AG09319 (cell line): ENCODE data around the gene SLA2.

Experiments used
- DNase-seq: peaks from one replicate; pipeline ENCODE4 v3.0.0-alpha.2; 2010; ENCODE audit warnings: low read depth; ENCODE audit errors: extremely low read depth
- TF ChIP-seq, protein P1 (sequence below): IDR thresholded peaks from 2 replicates; pipeline ENCODE4 v1.5.1; 2011; ENCODE audit warnings: low read depth, mild to moderate bottlenecking, inconsistent platforms, low read length, moderate library complexity

SLA2 gene

DNA sequence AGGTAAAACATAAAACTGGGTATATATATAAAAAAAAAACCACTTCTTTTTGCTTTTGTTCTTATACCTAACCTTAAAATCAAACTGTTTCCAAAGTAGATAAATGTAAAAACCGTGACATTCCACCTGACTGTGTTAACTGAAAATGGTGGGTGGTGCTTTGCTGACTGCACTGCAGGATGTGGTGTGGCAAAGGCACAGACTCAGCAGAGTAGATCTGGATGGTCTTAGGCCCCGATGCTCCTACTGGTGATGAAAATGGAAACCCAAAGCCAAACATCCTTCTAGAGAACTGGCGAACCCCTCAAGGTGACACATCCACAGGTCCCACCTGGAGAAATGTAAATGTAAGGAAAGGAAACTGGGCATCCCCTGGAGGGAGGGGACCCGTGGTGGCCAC, 63.7 kb downstream of the SLA2 start:
- TF ChIP-seq, protein P1, sequence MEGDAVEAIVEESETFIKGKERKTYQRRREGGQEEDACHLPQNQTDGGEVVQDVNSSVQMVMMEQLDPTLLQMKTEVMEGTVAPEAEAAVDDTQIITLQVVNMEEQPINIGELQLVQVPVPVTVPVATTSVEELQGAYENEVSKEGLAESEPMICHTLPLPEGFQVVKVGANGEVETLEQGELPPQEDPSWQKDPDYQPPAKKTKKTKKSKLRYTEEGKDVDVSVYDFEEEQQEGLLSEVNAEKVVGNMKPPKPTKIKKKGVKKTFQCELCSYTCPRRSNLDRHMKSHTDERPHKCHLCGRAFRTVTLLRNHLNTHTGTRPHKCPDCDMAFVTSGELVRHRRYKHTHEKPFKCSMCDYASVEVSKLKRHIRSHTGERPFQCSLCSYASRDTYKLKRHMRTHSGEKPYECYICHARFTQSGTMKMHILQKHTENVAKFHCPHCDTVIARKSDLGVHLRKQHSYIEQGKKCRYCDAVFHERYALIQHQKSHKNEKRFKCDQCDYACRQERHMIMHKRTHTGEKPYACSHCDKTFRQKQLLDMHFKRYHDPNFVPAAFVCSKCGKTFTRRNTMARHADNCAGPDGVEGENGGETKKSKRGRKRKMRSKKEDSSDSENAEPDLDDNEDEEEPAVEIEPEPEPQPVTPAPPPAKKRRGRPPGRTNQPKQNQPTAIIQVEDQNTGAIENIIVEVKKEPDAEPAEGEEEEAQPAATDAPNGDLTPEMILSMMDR: no peak
- no peak for DNase-seq

DNA sequence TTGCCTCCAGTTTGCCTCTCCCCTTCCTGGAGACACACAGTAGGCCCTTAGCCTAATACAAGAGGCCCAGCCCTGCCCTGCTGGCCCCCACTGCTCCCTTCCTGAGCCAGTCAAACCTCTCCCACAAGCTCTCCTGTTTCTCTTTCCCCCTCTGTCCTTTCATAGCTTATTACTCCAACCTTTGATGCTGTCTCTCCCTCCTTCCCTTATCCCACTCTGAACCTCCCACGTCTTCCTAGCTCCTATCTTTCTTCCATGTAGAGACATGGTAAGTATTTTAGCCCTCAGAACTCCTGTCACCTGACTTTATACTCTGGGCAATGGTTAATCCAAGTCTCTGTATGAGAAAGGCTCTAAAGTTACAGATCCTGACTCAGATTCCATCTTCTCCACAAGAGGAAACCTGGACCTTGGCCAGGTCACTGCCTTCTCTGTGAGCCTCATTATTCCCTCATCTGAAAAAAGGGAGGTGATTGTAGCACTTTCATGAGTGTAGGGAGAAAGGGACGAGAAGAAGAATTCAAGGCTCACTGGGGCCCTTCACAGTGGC, 65.9 kb downstream of the SLA2 start:
- TF ChIP-seq, protein P1: no peak
- DNase-seq: no peak

DNA sequence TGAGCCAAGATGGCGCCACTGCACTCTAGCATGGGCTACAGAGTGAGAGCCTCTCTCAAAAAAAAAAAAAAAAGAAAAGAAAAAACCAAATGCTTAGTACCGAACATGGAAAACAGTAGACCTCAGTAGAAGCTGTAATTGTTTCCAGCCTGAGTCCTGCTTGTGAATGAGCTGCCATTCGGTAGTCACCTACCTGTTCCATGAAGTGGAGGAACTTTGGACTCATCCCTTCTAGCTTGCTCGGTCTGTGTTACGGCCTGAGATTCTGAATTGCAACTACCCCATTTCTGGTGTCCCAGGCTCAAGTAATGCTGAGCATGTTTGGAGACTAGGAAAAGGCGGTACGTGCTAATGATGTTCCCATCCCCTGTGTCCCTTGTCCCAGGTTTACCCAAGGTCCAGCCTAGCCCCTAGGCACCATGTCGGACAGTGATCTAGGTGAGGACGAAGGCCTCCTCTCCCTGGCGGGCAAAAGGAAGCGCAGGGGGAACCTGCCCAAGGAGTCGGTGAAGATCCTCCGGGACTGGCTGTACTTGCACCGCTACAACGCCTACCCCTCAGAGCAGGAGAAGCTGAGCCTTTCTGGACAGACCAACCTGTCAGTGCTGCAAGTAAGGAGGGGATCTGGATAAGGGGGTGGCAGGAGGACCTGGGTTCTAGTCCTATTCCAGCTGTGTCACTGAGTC, 67.5 kb downstream of the SLA2 start:
- TF ChIP-seq, protein P1: no peak
- DNase-seq: no peak

DNA sequence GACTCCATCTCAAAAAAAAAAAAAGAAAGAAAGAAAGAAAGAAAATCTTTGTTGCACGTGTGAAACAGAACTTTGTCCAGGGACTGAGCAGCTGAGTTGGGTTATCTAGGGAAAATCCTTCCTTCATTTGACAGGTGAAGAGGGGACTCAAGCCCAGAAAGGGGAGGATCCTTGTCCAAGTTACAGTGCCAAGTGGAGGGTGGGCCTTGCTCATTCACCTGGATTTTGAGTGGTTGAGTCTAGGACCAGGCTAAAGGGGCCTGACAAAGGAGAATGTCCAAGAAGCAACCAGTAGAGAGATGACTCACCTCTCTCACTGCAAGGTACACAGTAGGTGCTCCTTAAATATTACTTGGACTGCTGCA, 69.9 kb downstream of the SLA2 start:
- DNase-seq: no peak
- TF ChIP-seq, protein P1: no peak

DNA sequence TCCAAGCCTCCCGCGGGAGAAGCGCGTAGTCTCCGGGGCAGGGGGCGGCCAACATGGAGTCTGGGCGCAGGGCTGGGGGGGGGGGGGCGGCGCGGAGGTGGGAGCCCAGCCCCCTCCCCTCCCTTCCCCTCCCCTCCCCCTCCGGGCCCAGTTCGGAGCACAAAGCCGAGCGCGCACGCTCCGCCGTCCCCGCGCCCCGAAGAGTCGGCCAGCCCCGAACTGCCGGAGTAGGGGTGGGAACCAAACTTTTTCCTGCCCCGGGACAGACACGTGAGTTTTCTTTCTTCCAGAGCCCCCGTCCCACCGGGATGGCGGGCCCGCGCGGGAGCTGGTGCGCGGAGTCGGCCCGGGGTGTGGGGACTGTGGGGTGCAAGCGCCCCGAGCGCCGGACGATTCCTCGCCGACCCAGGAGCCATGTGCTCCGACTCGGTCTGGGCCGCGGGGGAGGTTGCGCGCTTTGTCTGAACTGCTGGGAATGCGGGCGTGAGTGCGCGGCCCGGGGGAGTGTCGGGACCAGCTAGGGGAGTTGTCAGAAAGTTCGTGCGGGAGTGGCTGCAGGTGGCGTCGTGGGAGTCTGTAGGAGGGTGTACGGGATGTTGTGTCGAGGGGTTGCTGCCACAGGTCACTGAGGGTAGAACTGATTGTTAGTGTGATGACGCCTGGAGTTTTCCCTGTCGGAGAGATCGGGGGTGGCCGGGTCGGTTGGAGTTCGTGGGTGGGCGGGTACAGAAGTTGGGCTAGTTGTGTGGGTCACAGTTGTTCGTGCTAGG, 71.4 kb downstream of the SLA2 start:
- DNase-seq: no peak
- TF ChIP-seq, protein P1: no peak; the same call in 1 of the 2 replicates

DNA sequence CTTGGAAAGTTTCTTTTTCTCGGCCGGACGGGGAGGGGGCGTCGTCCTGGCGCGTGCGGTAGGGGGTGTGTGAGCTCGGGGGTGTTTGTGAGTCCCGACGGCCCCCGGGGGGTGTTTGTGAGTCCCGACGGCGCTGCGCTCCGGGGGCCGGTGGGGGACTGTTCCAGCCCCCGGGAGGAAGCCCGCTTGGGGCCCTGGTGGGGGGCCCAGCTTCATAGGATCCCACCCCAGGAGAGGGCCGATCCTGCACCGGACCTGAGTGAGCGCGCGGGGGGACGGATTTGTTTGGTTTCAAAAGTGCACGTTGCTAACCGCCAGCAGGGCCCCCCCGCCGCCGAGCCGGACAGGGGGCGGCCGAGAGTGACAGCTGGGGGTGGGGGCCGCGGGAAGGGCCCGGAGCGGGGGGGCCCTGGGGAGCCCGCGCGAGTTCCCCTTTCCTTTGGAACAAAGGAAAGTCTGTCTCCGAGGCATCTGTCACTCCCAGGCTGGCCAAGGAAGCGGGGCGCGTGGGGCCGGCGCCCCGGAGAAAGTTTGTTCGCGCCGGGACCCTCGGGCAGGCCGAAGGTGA, 72.1 kb downstream of the SLA2 start:
- TF ChIP-seq, protein P1: no peak
- no peak for DNase-seq
